GM18499 (cell line): ENCODE data around the gene SPOCK2.
"Not testable (repeated sequence)": the region's sequence is repeated elsewhere in the genome, so short reads cannot be mapped to it uniquely, and the experiment has no call there.

ENCODE experiments used
- ATAC-seq: cut with Tn5 transposase; IDR thresholded peaks from one replicate; pipeline ENCODE4 v1.9.1; 2021; ENCODE audit warnings: moderate number of reproducible peaks; ENCODE audit not compliant: insufficient read depth, unreplicated experiment

The SPOCK2 gene, protein sequence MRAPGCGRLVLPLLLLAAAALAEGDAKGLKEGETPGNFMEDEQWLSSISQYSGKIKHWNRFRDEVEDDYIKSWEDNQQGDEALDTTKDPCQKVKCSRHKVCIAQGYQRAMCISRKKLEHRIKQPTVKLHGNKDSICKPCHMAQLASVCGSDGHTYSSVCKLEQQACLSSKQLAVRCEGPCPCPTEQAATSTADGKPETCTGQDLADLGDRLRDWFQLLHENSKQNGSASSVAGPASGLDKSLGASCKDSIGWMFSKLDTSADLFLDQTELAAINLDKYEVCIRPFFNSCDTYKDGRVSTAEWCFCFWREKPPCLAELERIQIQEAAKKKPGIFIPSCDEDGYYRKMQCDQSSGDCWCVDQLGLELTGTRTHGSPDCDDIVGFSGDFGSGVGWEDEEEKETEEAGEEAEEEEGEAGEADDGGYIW

DNA sequence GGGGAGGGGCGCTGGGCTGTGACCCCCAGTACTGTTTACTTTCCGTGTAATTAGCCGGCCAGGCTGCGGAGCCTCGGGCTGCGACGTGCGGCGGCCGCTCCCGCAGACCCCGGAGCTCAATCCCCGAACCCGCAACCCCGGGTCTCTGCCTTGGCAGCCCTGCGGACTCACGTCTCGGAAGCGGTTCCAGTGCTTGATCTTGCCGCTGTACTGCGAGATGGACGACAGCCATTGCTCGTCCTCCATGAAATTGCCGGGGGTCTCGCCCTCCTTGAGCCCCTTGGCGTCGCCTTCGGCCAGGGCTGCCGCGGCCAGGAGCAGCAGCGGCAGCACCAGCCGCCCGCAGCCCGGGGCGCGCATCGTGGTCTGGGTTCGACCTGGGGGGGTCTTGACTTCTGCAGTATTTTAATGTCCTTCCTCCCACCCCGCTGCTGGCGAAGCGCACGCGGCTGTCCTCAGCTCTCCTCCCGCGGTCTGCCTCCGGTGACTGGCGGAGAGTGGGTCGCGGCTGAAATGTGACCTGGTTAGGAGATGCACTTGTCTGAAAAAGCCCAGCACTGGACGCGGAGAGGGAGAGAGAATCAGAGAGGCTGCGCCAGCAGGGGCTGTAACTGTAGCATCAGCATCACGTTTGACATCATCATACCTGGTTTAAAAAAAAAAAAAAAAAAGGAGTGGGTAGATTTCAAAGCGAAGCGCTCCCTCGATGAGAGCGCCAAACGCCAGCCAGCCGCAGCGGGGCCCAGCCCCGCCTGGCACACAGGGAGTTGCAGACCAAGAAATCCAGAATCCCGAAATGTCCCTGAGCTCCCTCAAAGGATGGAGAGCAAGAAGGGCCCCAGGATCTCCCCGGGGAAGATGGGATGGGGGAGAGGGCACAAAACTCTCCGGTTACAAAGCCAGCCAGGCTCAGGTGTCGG, at the start of gene SPOCK2:
TSS of gene SPOCK2 (minus strand) at position 583 of the 920 bp plus-strand sequence. CDS start at position 360, 223 bp downstream.
- ATAC-seq: no peak

DNA sequence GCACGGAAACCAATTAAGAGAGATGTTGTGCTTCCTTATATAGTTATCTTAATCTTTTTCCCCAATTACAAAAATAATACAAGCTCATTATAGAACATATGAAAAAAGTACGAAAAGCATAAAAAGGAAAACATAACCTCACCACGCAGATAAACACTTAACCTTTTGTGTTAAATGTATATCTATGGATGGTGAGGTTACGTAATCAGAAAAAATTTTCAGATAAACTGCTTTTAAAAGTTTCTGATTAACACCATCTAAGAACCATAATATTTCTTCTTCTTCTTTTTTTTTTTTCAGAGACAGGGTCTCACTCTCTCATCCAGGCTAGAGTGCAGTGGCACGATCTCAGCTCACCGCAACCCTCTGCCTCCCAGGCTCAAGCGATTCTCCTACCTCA, 49.2 kb upstream of the SPOCK2 start:
- ATAC-seq: no peak

DNA sequence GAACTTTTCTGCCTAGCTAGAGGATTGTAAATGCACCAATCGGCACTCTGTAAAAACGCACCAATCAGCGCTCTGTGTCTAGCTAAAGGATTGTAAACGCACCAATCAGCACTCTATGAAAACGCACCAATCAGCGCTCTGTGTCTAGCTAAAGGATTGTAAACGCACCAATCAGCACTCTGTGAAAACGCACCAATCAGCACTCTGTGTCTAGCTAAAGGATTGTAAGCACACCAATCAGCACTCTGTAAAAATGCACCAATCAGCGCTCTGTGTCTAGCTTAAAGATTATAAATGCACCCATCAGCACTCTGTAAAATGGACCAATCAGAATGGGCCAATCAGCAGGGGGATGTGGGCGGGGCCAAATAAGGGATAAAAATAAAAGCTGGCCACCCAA, 47.9 kb upstream of the SPOCK2 start:
- ATAC-seq: not testable (repeated sequence)

DNA sequence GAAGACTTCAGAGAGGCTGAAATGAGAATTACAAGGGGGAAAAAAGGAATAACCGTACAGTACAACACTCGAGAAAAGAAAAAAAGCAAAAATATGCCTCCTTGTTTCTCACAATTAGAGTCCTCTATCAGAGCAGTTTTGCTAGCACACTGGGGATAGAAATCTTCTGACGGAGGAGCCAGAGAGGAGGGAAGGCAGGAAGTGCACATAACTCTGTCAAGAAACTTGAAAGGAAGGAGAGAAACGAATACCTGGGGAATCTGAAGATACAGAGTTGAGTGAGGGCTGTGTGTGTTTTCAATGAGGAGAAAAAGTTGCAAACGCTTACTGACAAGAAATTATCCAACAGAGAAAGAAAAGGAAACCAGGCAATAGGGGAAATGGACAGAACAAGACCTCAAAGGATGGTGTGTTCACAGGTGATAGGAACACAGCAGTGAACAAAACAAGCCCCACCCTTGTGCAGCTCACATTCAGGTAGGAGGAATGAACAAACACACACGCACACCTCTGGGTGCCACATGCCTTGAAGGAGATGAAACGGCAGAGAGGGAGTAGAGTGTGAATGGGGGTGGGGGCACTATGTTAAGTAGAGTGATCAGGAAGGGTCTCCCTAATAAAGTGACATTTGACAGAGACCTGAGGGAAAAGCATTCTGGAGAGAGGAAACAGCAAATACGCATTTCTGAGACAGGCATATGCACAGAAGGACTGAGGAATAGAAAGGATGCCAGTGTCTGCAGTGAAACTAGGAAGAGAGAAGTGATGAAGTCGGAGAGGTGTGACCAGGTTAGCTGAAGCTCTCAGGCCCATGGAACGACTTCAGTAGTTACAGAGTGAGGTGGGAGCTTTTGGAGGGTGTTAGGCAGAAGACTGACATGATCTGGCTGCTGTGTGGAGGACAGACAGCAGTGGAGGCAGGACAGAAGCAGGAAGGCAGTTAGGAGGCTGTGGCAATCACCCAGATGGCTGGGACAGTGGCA, 46.7 kb upstream of the SPOCK2 start:
- no peak for ATAC-seq

DNA sequence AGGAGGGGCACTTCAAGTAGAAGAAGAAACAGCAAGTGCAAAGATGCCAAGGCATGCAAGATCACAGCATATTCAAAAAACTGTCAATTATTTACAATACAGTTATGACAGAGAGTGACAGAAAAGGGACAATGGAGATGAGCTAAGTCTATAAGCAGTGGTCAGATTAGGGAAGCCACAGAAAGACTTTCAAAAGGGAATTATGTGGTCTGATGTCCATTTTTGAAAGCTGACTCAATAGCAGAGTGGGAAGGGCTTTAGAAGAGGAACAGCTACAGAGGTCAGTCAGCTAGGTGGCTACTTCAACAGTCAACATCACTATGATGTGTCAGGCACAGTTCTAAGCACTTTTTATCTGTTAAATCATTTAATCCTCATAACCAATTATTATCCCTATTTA, 45.2 kb upstream of the SPOCK2 start:
- ATAC-seq: peak; percentile 85

DNA sequence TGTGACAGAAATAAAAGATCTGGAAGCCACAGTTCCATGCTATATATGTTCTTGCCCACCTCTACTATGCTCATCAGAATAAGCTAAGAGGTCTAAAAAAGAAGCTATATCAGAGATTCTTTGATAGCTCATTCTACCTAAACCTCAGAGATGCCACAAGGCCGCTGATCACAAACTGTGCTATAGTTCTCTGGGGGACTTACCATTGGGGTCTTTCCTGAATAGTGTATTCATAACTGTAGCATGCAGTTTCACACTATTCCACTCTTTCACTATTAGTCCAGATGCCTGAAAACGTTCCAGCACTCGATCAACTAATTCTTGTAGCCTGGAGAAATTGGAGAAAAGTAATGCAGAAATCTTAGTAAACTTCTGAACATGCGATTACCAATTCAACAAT, 44.5 kb upstream of the SPOCK2 start:
- no peak for ATAC-seq

DNA sequence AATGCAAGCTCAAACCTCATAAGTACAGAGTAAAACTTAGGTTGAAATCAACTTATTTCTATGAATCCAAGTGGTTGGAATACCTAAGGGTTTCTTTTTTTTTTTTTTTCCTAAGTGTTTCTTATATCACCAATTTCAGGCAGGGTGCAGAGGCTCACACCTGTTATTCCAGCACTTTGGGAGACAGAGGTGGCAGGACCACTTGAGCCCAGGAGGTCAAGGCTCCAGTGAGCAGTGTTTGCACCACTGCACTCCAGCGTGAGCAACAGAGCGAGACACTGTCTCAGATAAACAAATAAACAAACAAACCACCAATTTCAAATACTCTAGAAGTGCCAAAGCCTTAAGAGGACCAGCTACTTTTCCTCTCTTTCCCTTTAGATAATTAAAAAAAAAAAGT, 39.2 kb upstream of the SPOCK2 start:
- no peak for ATAC-seq

DNA sequence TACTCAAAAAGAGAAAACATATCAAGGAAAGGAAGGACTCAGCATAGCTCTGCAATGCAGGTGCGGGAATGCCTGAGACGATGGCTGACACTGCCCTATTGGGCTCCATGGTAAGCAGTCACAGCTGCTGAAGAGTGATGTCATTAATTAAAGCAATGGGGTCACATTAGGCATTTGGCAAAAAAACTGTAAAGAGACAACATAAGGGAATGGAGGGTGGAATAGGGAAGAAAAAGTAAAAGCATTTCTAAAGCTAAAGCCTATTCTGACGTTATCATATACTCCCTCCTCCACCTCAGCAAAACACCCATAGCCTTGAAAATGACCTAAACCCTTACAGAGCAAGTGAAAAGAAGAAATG, 38.5 kb upstream of the SPOCK2 start:
- ATAC-seq: no peak

DNA sequence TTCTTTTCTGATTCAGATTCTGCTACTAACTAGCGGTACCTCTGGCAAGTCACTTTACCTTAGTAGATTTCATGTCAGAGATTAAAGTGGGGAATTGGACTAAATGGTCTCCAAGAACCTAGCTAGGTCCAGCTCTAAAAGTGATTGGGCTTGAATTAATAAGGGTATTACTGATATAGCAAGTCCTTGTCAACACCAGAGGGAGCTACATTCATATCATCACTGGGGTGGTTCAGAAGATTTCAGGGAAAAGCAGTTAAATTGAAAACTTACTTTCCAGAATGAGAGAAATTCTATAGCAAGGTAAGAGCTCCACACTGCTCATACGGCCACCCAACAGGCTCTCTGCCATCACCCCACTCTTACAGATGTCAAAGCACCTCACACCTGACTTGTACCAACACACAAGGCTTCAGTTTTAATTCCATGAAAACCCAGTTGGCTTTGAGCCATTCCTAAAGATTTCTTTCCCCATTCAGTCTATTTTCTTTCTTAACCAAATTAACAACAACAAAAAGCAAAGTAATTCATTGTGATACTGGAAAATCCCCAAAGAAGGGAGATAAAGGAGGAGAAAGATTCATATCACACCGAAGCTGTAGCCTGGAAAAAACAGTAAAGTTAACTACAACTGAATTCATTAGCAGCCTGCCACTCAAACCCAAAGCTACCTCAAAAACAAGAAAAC, 38.0 kb upstream of the SPOCK2 start:
- ATAC-seq: no peak

DNA sequence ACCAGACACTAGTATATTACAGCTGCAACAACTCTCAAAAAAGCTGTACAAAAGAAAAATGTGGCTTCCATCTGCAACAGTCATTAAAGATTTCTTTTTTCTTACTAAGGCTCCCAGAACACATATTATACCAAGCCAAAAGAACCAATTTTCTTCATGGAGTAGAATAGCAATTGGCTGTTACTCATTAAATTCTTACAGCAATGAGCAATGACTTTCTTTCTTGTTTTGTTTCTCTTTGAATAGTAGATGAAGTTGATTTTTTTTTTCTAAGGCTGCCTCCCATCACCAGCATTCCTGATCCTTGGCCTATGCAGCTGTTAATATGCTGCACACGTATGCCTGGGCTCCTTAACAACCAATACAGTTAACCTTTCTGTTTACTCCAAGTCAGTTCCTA, 36.6 kb upstream of the SPOCK2 start:
- no peak for ATAC-seq

DNA sequence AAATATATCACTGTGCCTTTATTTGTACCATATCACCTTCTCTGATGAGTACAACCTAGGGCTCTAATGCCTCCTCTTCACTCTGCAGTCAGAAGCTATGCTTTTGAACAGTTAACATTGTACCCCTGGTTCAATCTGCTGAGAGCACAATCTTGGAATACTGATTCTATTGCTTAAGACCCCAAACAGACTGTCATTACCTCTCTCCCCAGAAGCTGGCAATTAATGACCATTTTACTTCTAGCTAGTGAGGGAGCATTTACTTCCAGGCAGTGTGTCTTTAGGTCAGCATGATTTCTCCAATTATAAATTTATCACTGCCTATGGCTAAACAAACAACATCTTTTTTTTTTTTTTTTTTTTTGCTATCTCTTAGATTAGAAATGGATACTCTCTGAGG, 36.0 kb upstream of the SPOCK2 start:
- ATAC-seq: no peak

DNA sequence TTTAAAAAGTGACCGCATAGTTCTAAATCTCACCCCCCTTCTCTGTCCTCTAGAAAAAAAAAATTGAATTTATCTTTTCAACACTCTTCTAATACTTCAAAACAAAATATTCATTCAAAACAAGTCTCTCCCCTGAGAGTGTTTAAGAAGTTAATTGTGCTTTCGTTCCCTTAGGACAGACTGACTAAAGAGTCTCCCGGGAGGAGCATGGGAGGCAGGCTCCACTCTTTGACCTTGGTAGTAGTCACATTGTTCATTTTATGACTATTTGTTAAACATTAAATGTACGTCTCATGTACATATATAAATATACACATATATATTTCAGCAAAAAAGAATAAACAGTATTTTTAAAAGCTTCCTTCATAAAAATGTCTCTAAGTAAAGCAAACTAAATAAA, 35.3 kb upstream of the SPOCK2 start:
- no peak for ATAC-seq

DNA sequence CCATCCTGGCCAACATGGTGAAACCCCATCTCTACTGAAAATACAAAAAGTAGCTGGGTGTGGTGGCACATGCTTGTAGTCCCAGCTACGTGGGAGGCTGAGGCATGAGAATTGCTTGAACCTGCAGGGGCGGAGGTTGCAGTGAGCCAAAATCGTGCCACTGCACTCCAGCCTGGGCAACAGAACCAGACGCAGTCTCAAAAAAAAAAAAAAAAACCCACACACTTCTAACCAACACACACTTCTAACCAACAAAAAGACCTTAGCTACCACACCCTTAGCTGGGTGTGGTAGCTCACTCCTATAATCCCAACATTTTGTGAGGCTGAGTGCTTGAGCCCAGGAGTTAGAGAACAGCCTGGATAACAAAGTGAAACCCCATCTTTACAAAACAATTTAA, 33.9 kb upstream of the SPOCK2 start:
- ATAC-seq: no peak

DNA sequence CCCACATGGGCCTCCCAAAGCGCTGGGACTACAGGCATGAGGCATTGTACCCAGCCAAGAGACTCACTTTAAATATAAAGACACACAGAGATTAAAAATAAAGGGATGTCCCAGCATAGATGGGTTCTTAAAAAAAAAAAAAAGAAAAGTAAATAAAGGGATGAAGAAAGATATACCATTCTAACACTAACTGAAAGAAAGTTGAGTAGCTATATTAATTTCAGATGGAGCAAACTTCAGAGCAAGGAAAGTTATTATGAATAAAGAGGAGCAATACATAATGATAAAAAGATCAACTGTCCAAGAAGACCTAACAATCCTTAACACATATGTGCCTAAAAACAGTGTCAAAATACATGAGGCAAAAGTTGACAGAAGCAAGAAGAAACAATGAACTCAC, 33.0 kb upstream of the SPOCK2 start:
- ATAC-seq: no peak

DNA sequence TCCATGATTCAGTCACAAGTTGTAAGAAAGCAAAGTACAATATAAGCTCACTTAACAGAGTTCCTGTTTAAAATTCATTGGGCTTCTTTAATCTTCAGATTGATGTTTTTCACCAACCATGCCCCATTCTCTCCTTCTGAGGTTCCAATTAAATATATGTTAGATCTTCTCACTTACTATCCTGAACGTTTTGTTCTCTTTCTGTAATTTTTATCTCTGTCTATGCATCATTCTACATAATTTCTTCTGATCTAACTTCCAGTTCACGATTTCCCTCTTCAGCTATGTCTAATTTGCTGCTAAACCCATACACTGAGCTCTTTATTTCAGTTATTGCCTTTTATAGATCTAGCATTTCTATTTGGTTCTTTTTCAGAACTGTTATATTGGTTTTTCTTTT, 28.0 kb upstream of the SPOCK2 start:
- ATAC-seq: no peak

DNA sequence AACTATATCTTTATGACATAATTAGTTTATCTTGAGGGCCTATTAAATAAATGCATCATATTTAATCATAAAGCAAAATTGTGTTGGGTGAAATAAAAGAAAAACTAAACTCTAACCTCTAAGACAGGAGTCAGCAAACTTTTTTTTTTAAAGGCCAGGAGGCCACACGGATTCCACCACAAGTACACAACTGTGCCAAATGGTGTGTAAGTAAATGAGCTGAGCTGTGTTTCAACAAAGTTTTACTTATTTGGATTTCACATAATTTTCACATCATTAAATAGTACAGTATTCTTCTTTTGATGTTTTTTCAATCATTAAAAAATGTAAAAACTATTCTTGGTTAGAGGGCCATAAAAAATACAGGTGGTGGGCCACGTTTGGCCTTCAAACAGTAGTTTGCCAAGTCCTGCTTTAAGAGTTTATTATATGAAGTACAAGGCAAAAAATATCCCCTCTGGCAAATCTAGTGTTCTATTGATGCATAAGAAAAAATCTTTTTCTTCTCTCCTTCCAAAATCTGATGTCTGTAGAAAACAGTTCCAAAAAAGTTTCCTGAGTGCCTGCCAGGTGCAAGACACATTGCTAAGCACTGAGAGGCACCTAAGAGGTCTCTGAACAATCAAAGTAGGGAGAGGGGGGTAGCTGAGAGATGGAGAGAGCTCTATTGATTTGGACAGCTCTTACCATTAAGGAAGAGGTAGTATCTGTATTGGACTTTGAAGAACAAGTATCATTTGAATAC, 26.5 kb upstream of the SPOCK2 start:
- ATAC-seq: no peak

DNA sequence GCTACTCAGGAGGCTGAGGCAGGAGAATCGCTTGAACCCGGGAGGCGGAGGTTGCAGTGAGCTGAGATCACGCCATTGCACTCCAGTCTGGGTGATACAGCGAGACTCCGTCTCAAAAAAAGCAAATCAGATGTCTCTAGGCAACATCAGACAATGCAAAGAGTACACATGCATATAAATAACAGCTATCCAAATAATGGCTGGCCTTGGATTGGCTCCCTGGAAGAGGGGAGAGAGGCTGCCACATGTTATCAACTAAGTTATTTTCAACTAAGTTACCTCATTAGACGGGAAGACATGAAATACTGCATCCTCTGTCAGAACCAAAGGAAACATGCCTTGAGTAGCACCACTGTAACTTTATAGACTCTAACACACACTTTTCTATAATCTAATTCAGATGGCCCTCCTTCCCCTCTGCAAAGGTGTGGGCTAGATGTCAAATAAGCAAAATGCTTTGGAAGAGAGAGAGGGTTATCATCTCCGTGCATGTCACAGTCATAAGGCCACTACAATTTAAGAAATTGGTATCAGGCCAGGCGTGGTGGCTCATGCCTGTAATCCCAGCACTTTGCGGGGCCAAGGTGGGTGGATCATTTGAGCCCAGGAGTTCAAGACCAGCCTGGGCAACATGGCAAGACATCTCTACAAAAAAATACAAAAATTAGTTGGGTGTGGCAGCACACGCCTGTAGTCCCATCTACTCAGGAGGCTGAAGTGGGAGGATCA, 22.5 kb upstream of the SPOCK2 start:
- ATAC-seq: no peak

DNA sequence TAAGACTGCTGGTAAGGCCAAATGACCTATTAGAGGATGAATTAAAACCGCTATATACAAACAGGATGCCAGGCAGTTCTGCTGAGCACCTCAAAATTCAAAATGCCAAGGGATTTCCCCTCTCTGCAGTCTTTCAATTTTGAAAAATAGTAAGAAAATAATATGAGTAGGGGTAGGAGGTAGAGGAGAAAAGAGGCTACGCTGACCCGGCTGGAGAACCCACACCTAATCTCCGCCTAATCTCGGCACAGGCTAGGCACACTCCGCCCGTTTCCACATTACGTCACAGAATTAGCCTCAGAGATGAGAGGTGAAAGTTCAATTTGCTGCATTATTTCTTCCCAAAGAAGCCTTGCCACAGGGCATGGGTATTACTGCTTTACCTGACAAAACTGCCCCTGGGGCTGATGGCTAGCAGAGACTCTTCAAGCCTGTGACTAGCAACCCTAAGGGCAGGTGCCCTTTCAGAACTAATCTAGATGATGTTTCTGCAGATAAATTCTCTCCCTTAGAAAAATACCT, 21.3 kb upstream of the SPOCK2 start:
- ATAC-seq: no peak
